Measurements from ENCODE around the gene AGRN.
"Not testable (repeated sequence)": the region's sequence is repeated elsewhere in the genome, so short reads cannot be mapped to it uniquely, and the experiment has no call there.

Gene AGRN

GRCh38 chr1:1066403-1067283 is 46.7 kb downstream of the AGRN start:
- DNase-seq, result no peak

- DNase-seq, result no peak
Observed at GRCh38 chr1:1067284-1067859, 47.5 kb downstream of the AGRN start.

GRCh38 chr1:1067860-1068516 is 48.1 kb downstream of the AGRN start:
- peak; percentile 48 for DNase-seq

- peak; percentile 70 for DNase-seq
Observed at GRCh38 chr1:1068517-1069055, 48.7 kb downstream of the AGRN start.

GRCh38 chr1:1069056-1069710 is 49.3 kb downstream of the AGRN start:
- DNase-seq, result peak; percentile 90

- DNase-seq, result peak; percentile 61
Observed at GRCh38 chr1:1069711-1070676, 50.1 kb downstream of the AGRN start.

- DNase-seq, result no peak
Observed at GRCh38 chr1:1071486-1072298, 51.8 kb downstream of the AGRN start.

- no peak for DNase-seq
Observed at GRCh38 chr1:1072299-1072848, 52.5 kb downstream of the AGRN start.

GRCh38 chr1:1072849-1073742 is 53.2 kb downstream of the AGRN start:
- DNase-seq, result no peak

GRCh38 chr1:1073743-1074587 is 54.0 kb downstream of the AGRN start, which contains the start of gene RNF223:
RNF223 (minus strand) TSS chr1:1074306; CDS start chr1:1072566, 1,740 bp downstream.
- DNase-seq, result no peak

- DNase-seq, result no peak
Observed at GRCh38 chr1:1074631-1075147, 54.8 kb downstream of the AGRN start.

- no peak for DNase-seq
Observed at GRCh38 chr1:1075148-1075935, 55.4 kb downstream of the AGRN start.

GRCh38 chr1:1077396-1077795 is 57.5 kb downstream of the AGRN start:
- DNase-seq, result not testable (repeated sequence)

- peak; percentile 83 for DNase-seq
Observed at GRCh38 chr1:1079408-1080121, 59.6 kb downstream of the AGRN start.

- peak; percentile 75 for DNase-seq
Observed at GRCh38 chr1:1080122-1080757, 60.3 kb downstream of the AGRN start.

GRCh38 chr1:1080951-1081310 is 61.0 kb downstream of the AGRN start:
- DNase-seq, result no peak
